ENCODE measurements around the gene FREY1. TPM values are rescaled to one million over a fixed set of nuclear protein-coding genes. Genes with fewer than 3 reads are reported as not detected.
A peak's percentile ranks its signal among the peaks of the same experiment; 100 is the strongest.

Gene FREY1
- total RNA-seq, 3 donors from 2014 or later: 0.81 to 2.2 (median 1.5) TPM

GRCh38 chr11:45876401-45876800, 30.7 kb downstream of the FREY1 start:
- H3K4me3 ChIP-seq: no peak overlapping the region
- H3K9me3 ChIP-seq: no peaks in the 10 kb centered on the region
- intact Hi-C loops (cut with DNase I, micrococcal nuclease): no loop called here
- peaks cover 3% of the 10 kb centered on the region for H3K36me3 ChIP-seq (ENCODE audit: low read depth)
- ATAC-seq (no peak), DNase-seq (no peak)
- H3K4me1 ChIP-seq (ENCODE audit: low read depth): no peaks in the 10 kb centered on the region
- TF ChIP-seq CTCF (IDR thresholded peaks at IDR 0.05): no peak

GRCh38 chr11:45872651-45873356, 34.3 kb downstream of the FREY1 start:
- Histone ChIP-seq H3K4me1 (ENCODE audit: low read depth) (no peaks in the 10 kb centered on the region), H3K9me3 (no peaks in the 10 kb centered on the region), H3K36me3 (ENCODE audit: low read depth) (peaks cover 19% of the 10 kb centered on the region), H3K4me3 (no peak overlapping the region)
- peak in 1 of 3 donors; percentile 44 for DNase-seq
- ATAC-seq: peak; percentile 80
- intact Hi-C loops (cut with DNase I, micrococcal nuclease): no loop called here
- peak; percentile 22 for TF ChIP-seq CTCF (IDR thresholded peaks at IDR 0.05)

- Histone ChIP-seq H3K9me3 (no peaks in the 10 kb centered on the region), H3K4me3 (no peak overlapping the region), H3K4me1 (ENCODE audit: low read depth) (no peaks in the 10 kb centered on the region), H3K36me3 (ENCODE audit: low read depth) (peaks cover 19% of the 10 kb centered on the region)
- intact Hi-C loops (cut with DNase I, micrococcal nuclease): no loop called here
- DNase-seq (no peak), ATAC-seq (no peak)
- no peak for TF ChIP-seq CTCF (IDR thresholded peaks at IDR 0.05)
Observed at GRCh38 chr11:45871638-45872037, 35.4 kb downstream of the FREY1 start.

GRCh38 chr11:45870706-45871105, 36.4 kb downstream of the FREY1 start:
- no peak for TF ChIP-seq CTCF (IDR thresholded peaks at IDR 0.05)
- DNase-seq (no peak), ATAC-seq (no peak)
- Histone ChIP-seq H3K4me3 (no peak overlapping the region), H3K9me3 (no peaks in the 10 kb centered on the region), H3K4me1 (ENCODE audit: low read depth) (no peaks in the 10 kb centered on the region), H3K36me3 (ENCODE audit: low read depth) (peaks cover 19% of the 10 kb centered on the region)
- intact Hi-C loops (cut with DNase I, micrococcal nuclease): no loop called here

- ATAC-seq (no peak), DNase-seq (no peak)
- no peaks in the 10 kb centered on the region for H3K9me3 ChIP-seq
- peaks cover 19% of the 10 kb centered on the region for H3K36me3 ChIP-seq (ENCODE audit: low read depth)
- H3K4me1 ChIP-seq (ENCODE audit: low read depth): no peaks in the 10 kb centered on the region
- no peak for TF ChIP-seq CTCF (IDR thresholded peaks at IDR 0.05)
- H3K4me3 ChIP-seq: no peak overlapping the region
- intact Hi-C loops (cut with DNase I, micrococcal nuclease): no loop called here
Observed at GRCh38 chr11:45869551-45869950, 37.5 kb downstream of the FREY1 start.

Measured in mucosa of descending colon (tissue), 3 donors.